ENCODE measurements around the gene NDE1. TPM values are rescaled to one million over a fixed set of nuclear protein-coding genes. Genes with fewer than 3 reads are reported as not detected.

Gene NDE1
- total RNA-seq, 1 experiment from 2014 or later: 162 TPM

GRCh38 chr16:15757077-15757386 is 107.0 kb downstream of the NDE1 start:
- no peak for TF ChIP-seq CTCF (IDR thresholded peaks at IDR 0.05; ENCODE audit: unreplicated experiment)

GRCh38 chr16:15757630-15758251 is 107.7 kb downstream of the NDE1 start:
- Mint-ChIP-seq H3K27me3 (ENCODE audit: insufficient read depth, unreplicated experiment) (peaks cover 27% of the 10 kb centered on the region), H3K9me3 (ENCODE audit: unreplicated experiment) (no peaks in the 10 kb centered on the region), H3K27ac (ENCODE audit: low read depth, unreplicated experiment) (no peak overlapping the region), H3K4me3 (ENCODE audit: unreplicated experiment) (no peak overlapping the region), H3K36me3 (ENCODE audit: insufficient read depth, unreplicated experiment) (no peaks in the 10 kb centered on the region), H3K4me1 (ENCODE audit: insufficient read depth, unreplicated experiment) (no peaks in the 10 kb centered on the region)
- intact Hi-C loops (cut with micrococcal nuclease): loop anchor here (5.0 kb wide), 1 partner anchor 330 kb away; no protein-coding TSS in a partner anchor
- POLR2A ChIA-PET: no interaction called here
- no TSS peak for BruUV-seq (replicated peaks)
- TF ChIP-seq CTCF (IDR thresholded peaks at IDR 0.05; ENCODE audit: unreplicated experiment): no peak
- CTCF ChIA-PET: interaction anchor here (0.6 to 3.4 kb wide), 5 partner anchors 12 to 71 kb away, joined by 3 to 10 read pairs (median 3); no protein-coding TSS in a partner anchor
- no peak for DNase-seq (ENCODE audit: unreplicated experiment)

More at GRCh38 chr16:15757077-15757386, 107.0 kb downstream of the NDE1 start:
- H3K4me1 Mint-ChIP-seq (ENCODE audit: insufficient read depth, unreplicated experiment): no peaks in the 10 kb centered on the region
- no peak overlapping the region for H3K4me3 Mint-ChIP-seq (ENCODE audit: unreplicated experiment)
- no peaks in the 10 kb centered on the region for H3K36me3 Mint-ChIP-seq (ENCODE audit: insufficient read depth, unreplicated experiment)
- ChIA-PET CTCF (interaction anchor here (0.6 to 3.4 kb wide), 11 partner anchors 8 to 421 kb away, joined by 3 to 25 read pairs (median 3); no protein-coding TSS in a partner anchor), POLR2A (no interaction called here)
- peaks cover 20% of the 10 kb centered on the region for H3K27me3 Mint-ChIP-seq (ENCODE audit: insufficient read depth, unreplicated experiment)
- intact Hi-C loops (cut with micrococcal nuclease): loop anchor here (5.0 kb wide), 1 partner anchor 330 kb away; no protein-coding TSS in a partner anchor
- no peak for DNase-seq (ENCODE audit: unreplicated experiment)
- no TSS peak for BruUV-seq (replicated peaks)
- H3K27ac Mint-ChIP-seq (ENCODE audit: low read depth, unreplicated experiment): no peak overlapping the region
- H3K9me3 Mint-ChIP-seq (ENCODE audit: unreplicated experiment): no peaks in the 10 kb centered on the region

- no TSS peak for BruUV-seq (replicated peaks)
- intact Hi-C loops (cut with micrococcal nuclease): loop anchor here (5.0 kb wide), 1 partner anchor 332 kb away; no protein-coding TSS in a partner anchor
- CTCF ChIA-PET: interaction anchor here (0.6 to 3.2 kb wide), 5 partner anchors 18 to 1215 kb away, joined by 3 to 9 read pairs (median 5); no protein-coding TSS in a partner anchor
Measured at GRCh38 chr16:15759070-15759469, 109.0 kb downstream of the NDE1 start.

GRCh38 chr16:15760129-15760528 is 110.1 kb downstream of the NDE1 start:
- intact Hi-C loops (cut with micrococcal nuclease): no loop called here

More at GRCh38 chr16:15759070-15759469, 109.0 kb downstream of the NDE1 start:
- no peaks in the 10 kb centered on the region for H3K9me3 Mint-ChIP-seq (ENCODE audit: unreplicated experiment)
- POLR2A ChIA-PET: no interaction called here
- peaks cover 30% of the 10 kb centered on the region for H3K27me3 Mint-ChIP-seq (ENCODE audit: insufficient read depth, unreplicated experiment)
- H3K27ac Mint-ChIP-seq (ENCODE audit: low read depth, unreplicated experiment): no peak overlapping the region
- H3K36me3 Mint-ChIP-seq (ENCODE audit: insufficient read depth, unreplicated experiment): no peaks in the 10 kb centered on the region
- DNase-seq (ENCODE audit: unreplicated experiment): no peak
- no peaks in the 10 kb centered on the region for H3K4me1 Mint-ChIP-seq (ENCODE audit: insufficient read depth, unreplicated experiment)
- no peak for TF ChIP-seq CTCF (IDR thresholded peaks at IDR 0.05; ENCODE audit: unreplicated experiment)
- no peak overlapping the region for H3K4me3 Mint-ChIP-seq (ENCODE audit: unreplicated experiment)

More at GRCh38 chr16:15760129-15760528, 110.1 kb downstream of the NDE1 start:
- no peak overlapping the region for H3K4me3 Mint-ChIP-seq (ENCODE audit: unreplicated experiment)
- H3K4me1 Mint-ChIP-seq (ENCODE audit: insufficient read depth, unreplicated experiment): no peaks in the 10 kb centered on the region
- H3K27me3 Mint-ChIP-seq (ENCODE audit: insufficient read depth, unreplicated experiment): peaks cover 41% of the 10 kb centered on the region
- no peak for TF ChIP-seq CTCF (IDR thresholded peaks at IDR 0.05; ENCODE audit: unreplicated experiment)
- no peaks in the 10 kb centered on the region for H3K36me3 Mint-ChIP-seq (ENCODE audit: insufficient read depth, unreplicated experiment)
- no peak overlapping the region for H3K27ac Mint-ChIP-seq (ENCODE audit: low read depth, unreplicated experiment)
- ChIA-PET CTCF (interaction anchor here (0.6 to 3.2 kb wide), 4 partner anchors 128 to 367 kb away, joined by 3 to 9 read pairs (median 4); no protein-coding TSS in a partner anchor), POLR2A (no interaction called here)
- BruUV-seq (replicated peaks): no TSS peak
- no peak for DNase-seq (ENCODE audit: unreplicated experiment)
- H3K9me3 Mint-ChIP-seq (ENCODE audit: unreplicated experiment): no peaks in the 10 kb centered on the region

All from MCF 10A (cell line).